Renal cortex interstitium (tissue), 11 donors: ENCODE results near the gene RERE. TPM values are rescaled to one million over a fixed set of nuclear protein-coding genes. Genes with fewer than 3 reads are reported as not detected.

ENCODE experiments used
- DNase-seq, 11 donors: peaks; one replicate each; pipeline ENCODE4 v3.0.0-alpha.2; 2013; ENCODE audit warnings: low read depth in 9 of 11, low spot score in 4 of 11; ENCODE audit errors: extremely low read depth in 1 of 11
- polyA plus RNA-seq, 3 donors: library from polyadenylated mRNA; unstranded; fragments of 120-200 nt; gene quantifications; one replicate each; pipeline ENCODE4 v1.2.1, GENCODE V29; 2013; ENCODE audit not compliant: insufficient read length in 3 of 3

RERE gene
- polyA plus RNA-seq, 3 donors = 149 to 169 (median 157) TPM

DNA sequence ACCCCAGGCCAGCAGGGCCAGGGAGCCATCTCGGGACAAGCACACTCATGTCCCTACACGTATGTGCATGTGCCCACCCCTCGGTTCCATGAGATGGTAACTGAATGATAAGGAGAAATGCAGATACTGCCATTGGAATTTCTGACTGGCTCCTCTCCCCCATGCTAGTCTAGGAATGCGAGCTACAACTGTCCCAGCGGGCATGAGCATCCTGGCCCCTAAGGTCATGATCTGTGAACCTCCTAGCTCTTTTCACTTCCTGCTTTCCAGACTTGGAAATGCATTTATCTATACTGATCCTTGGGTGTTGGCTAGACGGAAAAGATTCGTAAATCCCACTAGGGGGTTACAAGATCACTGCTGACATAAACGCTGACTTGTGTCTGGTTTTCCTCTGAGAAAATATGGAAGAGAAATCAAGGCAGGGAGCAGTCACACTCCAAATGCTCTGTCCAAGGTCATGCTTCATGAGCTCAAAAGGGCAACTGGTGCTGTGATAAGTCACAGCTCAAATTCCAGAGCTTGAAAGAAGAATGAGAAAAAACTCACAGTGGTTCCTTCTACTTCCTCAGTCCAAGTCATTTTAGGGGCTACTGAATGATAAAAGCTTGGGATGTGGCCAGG lies 449.8 kb downstream of the RERE start:
- DNase-seq = no peak

DNA sequence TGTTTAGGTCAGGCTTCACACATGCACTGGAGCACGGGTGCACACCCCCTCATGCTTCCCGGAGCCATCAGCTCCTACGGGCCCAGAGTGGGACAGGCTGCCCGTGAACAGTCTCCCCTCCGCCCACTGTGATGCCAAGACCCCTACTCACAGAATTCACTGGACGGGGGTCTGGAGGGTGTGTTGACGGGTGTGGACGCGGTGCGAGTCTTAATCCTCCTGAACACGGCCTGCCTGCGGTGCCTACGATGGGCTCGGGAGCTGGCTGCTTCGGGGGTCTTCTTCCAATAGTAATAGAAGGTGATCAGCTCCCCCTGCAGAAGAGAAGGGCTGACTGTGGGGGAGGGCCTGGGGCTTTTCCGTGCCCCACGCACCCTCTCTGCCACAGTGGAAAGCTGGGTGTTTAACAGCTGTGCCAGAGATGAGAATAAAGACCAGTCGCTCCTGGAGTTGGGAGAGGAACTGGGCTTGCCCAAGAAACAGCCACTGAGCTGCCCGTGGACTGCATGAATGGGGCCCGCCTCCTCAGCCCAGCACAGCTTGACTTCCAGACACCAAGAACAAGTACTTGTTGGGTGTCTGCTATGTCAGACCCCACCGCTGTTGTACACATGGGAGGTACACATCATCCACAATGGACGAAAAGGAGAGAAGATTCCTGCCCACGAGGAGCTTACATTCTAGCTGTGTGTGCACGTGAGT lies 451.6 kb downstream of the RERE start:
- DNase-seq = no peak

DNA sequence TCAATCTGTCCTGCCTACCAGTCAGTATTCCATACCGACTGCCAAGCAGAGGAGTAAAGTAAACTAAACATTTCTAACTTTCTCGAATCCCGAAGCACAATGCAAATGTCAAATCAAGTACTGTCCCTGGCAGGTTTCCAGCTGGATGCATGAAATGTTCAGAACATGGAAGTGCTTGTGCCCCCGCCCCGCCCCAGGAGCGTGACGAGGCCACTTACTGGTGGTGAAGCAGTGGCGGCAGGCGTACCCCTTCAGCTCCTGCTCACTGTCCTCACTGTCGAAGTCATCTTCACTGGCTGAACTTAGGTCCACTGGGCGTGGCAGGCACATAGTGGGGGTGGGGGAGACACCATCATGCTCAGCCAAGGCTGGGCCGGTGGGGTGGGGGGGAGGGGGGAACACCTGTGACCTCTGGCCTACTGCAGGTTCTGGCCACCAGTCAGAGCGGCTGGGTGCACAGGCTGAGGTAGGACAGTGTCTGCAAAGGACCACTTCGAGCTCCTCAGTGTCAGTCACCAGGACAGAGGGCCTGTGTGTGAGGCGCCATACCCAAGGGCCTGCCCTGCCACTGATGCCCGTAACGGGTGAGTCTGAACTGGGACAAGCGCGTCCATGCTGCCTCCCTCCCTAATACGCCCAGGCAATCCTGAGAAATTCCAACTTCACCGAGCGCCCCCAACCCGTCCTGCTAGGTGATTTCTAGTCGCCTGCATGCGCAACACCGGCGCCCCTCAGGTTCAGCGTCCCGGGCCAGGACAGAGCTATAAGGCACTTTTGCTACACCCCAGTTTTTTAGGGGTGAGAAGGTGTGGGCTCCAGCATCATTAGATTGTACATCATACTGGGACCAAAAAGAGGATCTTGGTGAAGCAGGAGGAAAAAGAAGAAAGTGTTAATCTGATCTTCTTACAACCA lies 452.7 kb downstream of the RERE start:
- no peak for DNase-seq

DNA sequence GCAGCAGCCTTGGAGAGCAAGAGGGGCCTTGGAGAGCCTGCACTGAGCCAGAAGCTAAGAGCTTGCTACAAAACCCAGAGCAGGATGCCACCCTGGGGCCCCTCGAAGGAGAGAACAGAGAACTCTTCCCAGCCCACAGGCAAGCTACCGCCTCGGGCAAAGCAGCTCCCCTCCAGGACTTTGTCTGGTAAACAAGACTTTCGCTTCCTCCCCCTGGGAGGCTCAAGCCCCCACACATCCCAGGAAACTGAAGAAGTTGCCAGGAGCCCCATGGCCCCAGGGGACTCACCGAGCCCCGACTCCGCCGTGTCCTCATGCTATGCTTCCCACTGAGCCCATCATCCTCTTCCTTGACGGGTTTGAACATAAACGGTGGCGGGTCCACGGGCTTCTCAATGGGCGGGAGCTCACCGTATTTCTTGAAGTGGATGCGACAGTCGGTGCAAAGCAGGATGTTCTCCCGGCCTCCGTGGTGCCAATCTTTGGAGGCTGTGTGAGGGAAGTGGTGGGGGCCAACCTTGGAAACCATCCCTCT lies 453.6 kb downstream of the RERE start:
- DNase-seq = no peak

DNA sequence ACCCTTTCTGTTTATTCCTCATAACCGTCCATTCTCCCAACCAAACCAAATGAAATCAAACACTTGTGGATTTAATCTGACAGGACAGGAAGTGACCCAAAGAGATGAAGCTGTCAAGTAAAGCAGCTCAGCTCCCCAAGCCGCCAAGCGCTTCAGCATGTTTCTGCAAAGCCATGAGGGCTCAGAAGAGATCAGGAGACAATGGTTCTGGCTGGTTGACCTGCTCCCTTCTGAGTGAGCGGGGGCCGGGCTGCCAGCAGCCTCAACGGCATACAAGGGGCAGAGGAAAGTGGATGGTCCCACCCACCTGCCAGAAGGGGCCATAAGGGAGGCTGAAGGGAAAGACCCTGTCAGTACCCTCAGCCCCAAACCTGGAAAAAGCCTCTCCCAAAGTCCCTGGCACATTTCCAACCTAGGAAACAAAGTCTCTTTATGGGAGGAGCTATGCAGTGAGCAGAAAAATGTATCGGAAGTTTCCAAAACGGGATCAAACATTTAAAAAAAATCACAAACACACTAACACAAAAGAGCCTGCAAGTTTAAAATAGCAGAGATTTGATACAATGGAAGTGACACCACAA lies 454.2 kb downstream of the RERE start:
- no peak for DNase-seq

DNA sequence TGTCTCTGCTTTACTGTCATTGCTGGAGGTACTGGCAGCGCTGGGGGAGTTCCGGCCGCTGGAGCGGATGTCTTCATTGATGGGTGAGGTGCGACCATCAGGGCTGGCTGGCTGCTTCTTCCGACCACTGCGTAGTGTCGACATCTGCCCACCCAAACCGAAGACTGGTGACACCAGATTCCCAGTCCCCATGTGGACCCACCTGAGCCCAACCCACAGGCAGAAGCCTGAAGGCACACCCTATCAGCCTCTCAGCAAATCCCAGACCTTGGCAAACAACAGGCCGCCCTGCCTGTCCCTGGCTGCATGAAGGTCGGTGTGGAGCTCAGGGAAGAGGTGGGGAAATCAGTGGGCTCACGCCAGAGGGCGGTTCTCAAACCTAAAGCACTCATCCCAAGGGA lies 454.7 kb downstream of the RERE start:
- no peak for DNase-seq

DNA sequence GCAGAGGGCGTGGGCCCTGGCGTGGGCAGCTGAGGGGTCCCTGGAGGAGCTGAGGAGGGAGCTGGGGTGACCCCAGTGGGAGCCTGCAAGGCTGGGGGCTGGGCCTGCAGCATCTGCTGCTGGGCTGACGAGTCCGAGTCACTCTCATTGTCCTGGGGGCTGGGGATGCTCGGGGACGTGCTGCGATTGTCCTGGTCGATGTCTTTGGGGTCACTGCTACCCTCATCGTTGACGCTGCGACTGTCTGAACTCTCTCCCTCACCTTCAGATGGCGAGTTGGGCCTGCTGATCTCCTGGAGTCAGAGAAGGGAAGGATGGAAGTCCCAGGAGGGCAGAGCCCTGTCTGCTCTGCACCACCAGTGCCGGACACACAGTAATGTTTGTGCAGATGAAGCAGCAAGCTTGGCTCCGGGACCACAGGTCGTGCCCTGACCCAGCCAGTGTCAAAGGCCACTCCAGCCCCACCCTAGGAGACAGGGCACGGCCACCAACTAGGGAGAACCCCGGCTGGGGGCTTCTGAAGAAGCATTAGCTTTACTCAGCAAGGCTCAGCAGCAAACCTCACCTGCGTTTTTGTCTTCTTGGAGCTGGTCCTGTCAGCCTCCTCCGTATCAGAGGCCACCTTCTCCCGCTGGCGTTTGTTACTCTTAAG lies 456.1 kb downstream of the RERE start:
- no peak for DNase-seq

DNA sequence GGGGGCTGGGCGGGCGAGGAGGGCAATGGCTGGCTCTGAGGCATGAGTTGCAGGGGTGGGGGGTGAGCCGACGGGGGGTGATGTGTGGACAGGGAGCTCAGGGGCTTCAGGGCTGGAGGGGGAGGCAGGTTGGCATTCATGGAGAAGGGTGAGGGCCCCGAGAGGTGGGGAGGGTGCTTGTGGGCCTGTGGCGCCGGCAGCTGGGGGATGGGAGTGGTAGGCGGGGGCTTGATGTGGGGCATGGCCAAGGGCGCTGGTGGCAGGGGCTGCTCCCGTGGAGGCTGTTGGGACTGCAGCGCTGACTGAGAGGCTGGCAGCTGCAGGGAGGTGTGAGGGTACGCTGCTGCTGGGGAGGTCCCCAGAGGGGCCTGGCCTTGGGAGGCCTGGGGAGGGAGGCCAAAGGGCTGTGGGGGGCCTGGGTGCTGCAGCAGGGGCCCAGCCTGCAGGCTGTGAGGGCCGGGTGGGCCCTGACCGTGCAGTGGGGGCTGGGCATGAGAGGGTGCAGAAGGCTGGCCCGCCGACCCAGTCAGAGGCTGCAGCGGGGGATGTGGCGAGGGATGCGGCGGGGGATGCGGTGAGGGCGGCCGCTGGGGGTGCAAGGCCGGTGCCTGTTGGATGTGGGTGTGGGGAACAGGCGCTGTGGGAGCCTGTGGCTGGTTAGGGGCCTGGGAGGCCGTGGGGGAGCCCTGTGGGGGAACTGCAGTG lies 456.8 kb downstream of the RERE start:
- no peak for DNase-seq

DNA sequence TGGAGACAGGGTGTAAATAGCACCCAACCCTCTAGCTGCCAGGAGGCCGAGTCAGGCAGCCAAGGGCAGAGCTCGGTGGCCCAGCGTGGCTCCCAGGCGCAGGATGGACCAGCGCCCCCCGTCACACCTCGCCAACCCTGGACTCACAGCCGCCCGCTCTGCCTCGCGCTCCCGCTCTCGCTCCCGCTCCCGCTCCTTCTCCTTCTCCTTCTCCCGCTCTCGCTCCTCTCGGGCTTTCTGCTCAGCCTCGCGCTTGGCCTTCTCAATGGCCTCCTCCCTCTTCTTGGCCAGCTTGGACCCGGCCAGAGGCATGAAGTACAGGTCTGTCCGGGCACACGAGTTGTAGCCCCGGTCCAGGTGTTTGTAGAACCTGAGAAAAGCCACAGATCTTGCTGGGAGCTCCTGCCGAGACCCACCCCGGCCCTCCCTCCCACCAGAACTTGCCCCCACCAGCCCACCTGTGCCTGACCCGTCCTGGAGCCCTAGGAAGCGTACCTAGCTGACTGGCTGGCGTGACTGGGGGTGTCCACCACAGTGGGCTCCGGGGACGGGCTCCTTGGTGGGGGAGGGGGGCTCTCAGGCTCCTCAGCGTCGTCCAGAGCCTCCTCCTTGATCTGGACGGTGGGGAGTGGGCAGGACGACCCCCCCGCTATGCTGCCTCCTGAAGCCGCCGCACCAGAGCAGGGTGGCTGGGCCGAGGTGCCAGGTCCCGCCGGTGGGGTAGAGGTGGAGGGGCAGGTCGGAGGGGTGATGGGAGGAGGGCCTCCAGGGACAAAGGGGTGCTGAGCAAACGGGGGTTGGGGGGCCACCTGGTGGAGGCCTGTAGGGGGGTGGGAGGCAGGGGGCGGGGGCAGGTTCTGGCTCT lies 457.6 kb downstream of the RERE start:
- no peak for DNase-seq

DNA sequence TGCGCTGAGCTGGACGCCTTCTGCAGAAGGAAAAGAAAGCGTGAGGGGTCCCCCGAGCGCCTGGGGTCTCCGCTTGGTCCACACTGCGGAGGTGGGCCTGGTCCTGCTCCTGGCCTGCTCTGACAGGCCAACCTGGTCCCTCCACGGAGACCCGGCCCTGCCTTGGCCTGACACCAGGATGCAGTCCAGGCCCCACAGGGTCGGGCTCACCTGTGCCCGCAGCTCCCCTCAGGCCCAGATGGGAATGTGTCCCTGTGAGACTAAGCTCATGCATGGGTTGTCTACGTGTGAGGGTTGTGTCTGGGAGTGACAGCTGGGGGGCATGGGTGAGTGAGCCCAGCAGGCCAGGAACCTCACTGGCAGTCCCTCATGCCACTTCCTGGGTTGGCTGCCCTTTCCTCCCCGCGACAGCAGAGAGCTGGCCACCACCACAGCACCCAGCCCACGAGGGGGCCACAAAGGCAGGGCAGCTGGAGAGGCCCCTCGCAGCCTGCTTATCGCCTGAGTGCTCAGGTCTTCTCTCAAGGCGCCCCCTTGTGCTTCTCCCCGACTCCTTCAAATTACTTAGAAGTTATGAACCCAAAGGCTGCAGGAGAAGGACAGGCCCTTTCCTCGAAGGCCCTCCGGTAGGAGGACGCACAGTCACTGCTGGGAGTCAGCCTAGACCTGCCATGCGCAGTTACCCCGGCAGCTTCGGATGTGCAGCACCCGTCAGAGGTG lies 458.4 kb downstream of the RERE start:
- DNase-seq = no peak

DNA sequence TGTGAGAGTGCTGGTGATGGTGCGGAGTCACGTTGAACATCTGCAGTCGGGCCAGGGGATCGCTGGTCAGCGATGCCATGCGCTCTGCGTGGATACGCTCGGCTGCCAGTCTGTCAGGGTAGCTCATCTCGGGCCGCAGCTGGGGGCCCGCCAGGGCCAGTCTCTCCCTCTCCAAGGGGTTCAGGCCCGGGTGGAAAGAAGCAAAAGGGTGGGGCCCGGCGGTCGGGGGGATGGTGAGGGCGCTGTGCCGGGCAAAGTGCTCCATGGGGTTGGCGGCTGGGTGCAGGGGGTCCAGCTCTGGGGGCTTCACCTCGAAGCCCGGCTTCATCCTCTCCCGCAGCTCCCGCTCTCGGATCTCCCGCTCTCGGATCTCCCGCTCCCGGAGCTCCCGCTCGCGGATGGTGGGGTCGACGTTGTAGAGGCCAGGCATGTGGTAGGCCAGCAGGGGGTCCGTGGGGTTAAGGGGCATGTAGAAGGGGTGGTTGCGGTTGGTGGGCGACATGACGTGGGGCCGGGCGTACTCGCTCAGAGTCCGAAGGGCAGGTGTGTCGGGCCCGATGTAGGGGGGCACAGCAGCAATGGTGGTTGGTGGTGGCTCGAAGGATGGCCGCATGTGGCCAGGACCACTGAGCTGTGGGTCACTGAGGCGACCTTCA lies 459.1 kb downstream of the RERE start:
- no peak for DNase-seq

DNA sequence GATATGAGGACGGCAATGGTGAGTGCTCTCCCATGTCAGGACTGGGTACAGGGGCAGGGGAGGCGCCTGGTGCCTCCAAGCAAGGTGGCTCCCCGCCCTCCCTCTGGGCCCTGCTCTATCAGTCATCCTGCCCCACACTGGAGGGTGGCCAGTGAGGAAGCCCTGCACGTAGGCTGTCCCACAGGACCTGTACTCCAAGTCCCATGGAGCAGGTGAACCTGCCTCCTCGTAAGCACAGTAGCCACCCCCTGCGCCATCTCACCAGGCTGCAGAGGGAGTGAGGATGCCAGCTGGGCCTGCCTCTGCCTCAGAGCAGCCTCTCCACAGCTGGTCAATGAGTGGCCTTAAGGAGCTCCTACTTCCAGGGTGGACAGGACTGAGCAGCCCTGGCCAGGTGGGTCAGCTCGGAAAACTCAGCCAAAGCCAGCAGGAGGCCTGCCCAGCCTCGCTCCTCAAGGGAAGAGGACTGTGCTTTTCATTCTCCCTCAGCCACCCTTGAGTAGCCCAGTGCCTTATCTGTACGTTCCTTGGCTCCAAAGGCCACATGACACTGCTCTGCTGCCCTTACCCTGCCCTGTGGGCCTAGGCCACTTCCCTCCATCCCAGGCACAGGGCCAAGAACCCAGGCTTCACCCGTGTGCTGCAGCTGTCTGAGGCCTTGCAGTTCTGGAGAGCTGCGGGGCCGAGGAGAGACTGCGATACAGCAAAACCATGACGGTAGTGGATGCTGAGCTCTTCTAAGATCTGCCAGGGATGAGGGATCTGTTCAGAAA lies 459.9 kb downstream of the RERE start:
- DNase-seq = no peak

DNA sequence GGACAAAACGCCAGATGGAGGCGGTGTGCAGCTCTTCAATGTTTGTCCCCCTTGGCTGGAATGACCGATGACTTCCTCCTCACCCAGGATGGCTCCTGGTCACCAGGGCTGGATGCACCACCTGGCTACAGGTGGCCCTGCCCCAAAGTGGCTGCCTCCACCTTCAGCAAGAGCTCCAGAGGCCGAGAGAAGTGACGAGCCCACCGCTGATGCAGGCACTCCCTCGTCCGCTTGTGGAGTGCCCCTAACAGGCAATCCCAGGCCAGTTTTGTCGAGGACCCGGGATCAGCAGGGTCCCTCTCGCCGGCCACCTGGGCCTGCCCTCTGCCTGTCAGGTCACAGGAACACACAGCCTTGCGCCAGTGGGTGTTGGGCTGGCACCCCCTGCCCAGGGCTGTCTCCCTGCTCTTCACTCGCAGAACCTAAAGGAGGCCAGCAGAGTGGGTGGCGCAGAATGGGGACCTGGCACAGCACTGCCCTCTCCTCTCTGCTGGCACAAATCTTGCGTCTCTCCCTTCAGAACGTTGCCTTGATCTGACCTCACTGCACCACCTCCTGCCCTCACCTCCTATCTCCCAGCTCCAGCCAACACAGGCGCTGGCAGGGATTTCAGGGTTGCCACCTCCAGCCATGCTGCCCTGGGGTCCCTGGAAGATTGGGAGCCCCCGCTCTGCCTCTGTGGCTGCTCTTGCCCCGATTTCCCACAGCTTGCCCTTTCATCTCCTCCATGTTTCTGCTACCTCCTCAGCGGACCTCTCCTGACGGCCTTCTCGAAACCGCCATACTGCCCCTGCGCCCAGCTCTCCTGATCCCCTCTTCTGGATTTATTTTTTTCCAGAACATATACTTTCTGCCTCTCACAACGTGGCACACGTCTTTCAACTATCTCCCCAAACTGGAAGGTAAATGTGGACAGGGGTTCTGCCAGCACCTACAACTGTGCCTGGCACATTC lies 460.9 kb downstream of the RERE start:
- no peak for DNase-seq

DNA sequence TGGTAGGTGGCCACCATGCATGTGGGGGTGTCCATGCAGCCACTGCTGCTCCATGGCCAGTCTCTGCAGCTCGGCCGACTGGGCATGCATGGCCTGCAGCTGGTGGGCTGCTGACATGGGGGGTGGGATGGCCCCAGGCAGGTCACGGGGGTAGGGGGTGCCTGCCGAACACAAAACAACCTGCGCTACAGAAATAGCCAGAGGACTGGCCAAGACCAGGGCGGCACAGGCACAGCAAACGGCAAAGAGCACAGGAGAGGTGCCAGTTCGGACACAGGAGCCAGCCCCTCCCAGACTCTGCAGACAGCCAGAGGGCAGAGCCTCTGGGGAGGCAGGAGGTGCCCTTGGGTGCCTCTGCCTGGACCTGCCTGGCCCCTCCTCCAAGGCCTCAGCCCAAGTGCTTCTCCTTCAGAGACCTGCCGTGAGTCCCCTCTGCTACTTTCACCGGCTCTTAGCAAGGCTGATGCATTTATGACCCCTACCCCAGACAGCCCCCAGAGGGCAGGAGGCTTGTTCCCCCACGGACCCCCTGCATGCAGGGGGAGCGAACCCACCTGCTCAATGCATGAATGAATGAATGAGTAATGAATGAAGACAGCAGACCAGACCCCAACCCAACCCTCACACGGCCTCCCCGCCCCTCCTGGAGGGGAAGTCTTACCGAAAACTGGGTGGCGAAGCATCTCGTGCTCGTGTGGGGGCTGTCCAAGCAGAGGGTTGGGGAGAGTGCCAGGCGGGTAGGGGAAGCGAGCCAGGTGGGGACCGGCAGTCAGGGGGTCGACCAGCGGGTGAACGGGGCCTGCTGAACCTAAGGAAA lies 461.8 kb downstream of the RERE start:
- no peak for DNase-seq
